Islet precursor cell (in vitro differentiated cells): ENCODE results near the gene RNF113B.

Experiments
- DNase-seq: peaks from one replicate; pipeline ENCODE4 v3.0.0-alpha.2; 2018

The RNF113B gene

GRCh38 chr13:98173431-98174152 lies 3.5 kb downstream of the RNF113B start:
- peak; percentile 89 for DNase-seq

DNA sequence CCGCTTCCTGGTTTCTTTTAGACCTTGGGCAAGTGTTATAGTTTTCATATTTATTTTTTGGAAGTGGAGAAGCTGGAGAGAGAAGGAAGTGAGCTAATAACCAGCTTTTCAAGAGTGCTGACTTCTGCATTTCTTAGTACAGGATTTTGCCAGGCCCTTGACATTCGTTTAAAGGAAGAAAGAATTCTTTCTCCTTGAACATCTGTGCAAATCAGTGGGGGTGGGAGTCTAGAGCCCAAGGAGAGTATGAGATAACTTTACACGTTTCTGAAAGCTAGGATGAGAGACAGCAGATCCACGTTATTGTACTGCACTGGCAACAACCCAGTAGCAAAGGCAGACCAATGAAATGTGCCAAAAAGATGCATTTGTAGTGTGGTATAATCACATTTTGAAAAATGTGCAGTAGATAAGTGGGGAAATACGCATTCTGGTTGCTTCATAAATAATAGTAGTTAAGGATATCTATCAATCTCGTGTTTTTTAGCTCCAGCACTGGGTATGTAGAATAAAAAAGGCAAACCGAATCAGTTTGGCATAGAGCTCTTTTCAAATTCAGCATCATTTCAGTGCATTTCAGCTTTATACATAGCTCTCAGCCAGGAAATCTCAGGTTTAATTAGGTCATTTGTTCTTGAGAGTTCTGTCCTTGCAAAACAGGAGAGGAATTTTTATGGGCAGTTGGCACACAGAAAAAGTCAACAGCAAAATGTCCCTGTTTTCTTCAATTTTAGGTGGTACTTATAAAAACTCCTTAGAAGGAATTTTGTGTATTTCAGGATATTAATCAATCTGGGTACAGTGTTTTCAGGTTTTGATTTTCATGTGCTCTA lies 4.3 kb downstream of the RNF113B start:
- DNase-seq, result no peak

DNA sequence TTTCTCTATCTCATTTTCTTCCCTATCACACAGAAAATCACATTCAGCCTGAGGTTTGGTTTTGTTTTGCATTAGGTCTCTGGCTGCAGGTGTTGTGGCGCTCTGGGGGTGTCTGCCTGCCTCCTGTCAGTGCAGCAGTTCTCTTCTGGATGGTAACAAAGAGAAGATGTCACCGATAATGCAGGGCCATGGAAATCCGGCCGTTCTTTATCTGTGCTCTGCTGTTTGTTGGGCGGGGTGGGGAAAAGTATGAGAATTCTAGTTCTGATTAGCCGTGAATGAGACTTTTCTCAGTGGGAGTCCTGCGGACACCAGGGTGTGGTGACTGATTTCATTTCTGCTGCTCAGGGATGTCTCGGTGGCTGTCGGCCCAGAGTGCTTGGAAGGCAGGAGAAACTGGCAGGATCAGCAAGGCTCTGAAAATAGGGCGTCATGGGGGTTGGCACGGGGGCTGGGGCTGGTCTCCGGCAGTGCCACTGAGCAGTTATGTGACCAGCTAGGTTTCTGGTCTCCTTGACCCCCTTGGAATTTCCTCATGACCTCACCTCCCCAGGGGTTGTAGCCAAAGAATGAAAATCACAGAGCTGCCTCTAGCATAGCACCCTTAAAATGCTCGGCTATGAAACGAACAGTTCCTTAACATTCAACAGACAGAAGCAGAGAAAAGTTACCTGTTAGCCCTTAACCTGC lies 5.0 kb downstream of the RNF113B start:
- DNase-seq, result peak; percentile 64

GRCh38 chr13:98169331-98169730 lies 7.7 kb downstream of the RNF113B start:
- DNase-seq, result no peak

- DNase-seq, result no peak
Measured at GRCh38 chr13:98162935-98163334, 14.1 kb downstream of the RNF113B start.

- no peak for DNase-seq
Measured at GRCh38 chr13:98158172-98158899, 18.7 kb downstream of the RNF113B start.

- no peak for DNase-seq
Measured at GRCh38 chr13:98157609-98158008, 19.5 kb downstream of the RNF113B start.

DNA sequence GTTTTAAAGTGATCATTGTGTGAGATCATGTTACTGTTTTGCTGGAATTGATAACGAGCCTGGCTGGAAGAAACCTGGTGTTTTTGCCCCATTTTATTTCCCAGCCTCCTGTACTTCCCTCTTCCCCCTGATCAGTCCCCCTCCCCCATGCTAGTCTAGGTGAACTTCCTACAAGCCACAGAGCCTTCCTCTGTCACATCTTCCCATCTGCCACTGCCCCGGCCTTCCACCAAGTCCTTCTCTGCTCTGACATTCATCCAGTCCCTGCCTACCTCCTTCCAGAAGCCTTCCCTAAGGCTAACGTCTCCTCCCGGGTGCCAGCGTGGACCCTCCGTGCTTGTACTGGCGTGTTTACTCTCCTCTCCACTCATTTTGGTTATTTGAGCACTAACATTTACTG lies 19.9 kb downstream of the RNF113B start:
- DNase-seq, result no peak

DNA sequence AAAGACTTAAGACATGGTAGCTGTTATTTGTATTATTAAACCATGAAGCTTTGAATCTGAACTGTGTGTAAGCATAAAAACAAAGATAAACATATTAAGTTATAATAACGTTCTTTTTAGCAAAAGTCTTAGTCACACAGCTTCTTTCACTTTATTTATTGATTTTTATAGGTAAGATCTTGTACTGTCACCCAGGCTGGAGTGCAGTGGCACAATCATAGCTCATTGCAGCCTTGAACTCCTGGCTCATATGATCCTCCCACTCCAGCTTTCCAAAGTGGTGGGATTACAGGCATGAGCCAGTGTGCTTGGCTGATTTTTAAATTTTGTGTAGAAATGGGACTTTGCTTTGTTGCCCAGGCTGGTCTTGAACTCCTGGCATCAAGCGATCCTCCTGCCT lies 20.8 kb downstream of the RNF113B start:
- DNase-seq, result no peak

DNA sequence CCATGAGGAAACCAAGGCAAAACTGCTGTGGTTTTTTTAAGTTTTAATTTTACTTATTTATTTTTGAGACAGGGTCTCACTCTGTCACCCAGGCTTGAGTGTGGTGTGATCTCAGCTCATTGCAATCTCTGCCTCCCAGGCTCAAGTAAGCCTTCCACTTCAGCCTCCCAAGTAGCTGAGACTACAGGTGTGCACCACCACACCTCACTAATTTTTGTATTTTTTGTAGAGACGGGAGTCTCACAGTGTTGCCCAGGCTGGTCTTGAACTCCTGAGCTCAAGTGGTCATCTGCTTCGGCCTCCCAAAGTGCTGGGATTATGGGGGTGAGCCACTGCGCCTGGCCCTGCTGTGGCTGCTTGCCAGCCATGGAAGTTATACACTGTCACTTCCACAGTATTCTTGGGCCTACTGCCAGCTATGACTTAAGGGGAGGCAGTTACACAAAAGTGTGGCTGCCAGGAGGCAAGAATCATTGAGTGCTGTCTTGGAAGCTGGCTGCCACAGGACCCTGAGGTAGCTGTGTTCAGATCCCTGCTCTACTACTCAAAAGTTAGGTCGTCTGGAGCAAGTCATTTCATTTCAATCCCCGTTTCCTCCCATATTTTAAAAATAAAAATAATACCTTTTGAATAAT lies 21.5 kb downstream of the RNF113B start:
- no peak for DNase-seq

DNA sequence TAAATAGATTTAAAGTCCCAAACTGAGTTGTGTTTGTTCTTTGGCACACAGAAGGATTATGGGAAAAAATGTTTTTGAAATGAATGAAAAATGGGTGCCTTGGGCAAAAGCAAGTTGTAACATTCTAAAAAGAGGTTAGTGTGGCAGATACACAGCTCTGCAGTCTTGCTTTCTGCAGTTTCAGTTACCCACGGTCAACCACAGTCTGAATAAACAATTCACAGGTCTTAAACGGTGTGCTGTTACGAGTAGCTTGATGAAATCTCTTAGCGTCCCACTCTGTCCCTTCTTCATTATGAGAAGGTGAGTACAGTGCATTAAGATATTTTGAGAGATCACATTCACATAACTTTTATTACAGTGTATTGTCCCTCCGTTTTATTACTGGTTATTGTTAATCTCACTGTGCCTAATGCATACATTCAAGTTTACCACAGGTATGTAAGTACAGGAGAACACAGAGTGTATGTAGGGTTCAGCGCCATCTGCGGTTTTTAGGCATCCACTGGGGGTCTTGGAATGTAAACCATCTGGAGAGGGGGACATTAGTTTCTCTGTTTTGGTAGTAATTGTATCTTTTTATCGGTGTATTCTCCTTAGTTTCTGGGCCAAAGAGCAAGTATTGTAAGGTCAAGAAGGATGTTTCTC lies 26.1 kb downstream of the RNF113B start:
- no peak for DNase-seq

- DNase-seq, result no peak
Measured at GRCh38 chr13:98147521-98147920, 29.5 kb downstream of the RNF113B start.

DNA sequence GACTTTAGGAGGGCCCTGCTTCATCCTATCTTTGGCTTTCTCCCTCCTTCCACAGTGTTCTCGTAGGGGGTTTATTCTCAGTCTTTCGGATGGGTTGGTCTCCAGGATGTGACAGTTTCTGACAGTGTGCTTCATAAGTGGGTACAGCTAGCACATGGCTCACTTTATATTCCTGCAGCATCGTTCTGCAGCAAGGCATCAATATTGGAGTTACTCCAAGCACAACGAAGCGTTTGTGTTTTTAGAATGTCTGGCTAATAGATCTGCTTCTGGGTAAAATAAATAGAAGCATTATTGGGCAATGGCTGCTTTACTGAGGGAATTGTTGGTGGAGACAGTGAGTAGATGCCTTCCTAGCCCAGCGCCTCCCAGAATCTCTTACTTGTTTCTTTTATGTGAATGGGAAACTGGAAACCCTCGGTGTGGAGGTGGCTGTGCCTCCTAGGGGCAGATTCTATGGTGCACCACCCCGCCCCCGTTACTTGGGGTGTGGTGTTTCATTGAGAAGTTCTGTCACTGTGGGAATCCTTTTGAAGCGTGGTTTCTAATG lies 32.2 kb downstream of the RNF113B start:
- peak; percentile 67 for DNase-seq

DNA sequence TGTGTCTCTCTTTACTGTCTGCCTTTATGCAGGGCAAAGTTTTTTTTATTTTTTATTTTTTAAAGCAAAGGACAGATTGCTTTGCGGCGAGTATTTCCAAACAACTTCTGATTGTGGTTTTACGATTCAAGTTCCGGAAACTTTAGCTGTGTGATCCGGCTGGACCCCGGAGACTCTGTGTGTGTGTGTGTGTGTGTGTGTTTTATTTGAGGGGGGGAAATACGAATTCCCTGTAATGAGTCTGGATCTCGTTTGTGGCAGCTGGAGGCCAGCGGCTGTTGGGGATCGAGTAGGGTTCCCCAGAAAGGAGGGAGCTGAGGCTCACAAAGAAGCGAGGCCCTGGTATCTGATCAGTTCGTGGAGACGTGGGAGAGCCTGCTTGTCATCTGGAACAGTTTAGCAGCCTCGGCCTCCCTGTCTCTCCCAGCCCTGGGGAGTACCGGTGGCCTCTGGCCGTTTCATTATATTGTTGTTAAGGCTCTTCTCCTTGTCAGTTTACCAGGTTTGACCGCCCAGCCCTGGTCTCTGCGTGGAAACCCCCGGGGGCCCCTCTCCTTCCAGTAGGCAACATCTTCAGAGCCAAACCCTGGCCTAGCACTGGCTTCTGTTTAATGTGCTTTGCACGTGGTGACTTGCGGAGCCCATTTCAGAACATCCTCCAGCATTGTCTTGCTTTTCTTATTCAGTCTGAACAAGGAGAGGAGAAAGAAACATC lies 32.9 kb downstream of the RNF113B start:
- DNase-seq, result peak; percentile 59

DNA sequence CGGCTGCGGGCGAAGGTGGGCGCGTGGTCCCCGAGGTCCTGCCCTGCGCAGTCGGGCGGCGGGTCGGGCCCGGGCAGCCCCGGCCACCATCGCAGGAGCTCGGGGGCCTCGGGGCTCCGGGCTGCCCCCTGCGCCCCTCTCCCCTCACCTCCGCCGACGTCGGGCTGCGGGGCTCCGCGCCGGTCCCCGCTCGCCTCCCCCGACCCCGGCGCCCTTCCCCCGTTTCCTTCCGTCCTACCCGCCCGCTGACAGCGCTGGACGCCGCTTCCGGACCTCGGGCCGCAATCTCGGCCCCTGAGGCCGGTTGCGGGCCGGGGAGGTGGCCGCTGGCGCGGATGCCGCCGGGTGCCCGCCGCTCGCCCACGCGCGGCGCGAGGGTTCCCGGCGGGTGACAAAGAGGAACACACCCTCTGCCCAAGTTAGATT lies 33.5 kb downstream of the RNF113B start:
- no peak for DNase-seq

DNA sequence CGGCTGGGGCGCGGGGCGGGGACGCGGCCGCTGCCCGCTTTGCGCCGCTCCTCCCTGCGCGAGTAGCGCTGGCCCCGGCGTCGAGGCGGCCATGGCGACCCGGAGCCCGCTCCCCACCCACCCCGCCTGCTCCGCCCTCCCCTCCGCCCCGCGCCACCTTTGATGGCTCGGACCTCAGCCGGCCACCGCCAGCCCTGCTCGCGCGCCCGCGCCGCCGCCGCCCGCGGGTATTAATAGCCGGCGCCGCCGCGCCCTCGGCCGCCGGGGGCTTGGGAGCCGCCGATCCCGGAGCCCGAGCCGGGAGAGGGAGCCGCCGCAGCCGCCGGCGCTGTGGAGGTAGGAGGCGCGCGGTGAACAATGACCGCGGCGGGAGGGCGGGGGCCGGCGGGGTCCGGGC lies 33.9 kb downstream of the RNF113B start:
- DNase-seq, result no peak

DNA sequence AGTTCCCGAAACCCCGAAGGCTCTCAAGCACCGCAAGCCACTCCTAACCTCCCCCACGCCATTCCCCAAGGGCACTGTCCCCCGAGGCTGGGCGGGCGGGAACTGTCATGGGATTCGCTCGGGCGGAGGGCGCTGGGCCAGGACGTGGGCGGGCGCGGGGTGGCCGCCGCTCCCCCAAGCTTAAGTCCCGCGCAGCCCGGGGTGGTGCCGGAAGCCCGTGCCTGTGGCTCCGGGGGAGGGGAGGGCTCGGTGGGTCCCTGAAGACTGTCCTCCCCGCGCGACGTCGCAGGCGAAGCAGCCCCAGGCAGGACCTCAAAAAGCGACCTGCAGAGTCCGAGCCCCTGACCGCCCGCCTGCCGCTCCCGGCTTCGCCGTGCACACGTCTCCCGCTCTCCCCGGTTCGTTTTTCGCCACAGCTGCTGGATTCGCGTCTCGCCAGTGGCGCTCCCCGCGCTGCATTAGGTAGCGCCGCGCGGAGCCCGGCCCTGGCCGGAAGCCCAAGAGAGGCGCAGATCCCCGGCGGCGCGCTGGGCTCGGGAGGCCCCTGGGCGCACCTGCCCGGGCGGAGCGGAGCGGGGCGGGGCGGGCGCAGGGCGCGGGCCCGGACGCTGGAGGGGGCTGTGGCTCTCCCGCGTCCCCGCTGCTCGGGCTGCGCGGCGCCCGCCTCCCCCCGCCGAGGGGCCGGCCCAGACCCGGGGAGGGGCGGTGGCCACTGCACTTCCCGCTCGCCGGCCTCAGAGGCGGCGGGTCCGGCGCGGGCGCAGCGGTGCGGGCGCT lies 34.5 kb downstream of the RNF113B start, which contains the start of gene FARP1:
Gene FARP1 (plus strand): TSS at position 715 of the 777 bp plus-strand sequence. CDS start 70,149 bp downstream, outside the sequence.
- peak; percentile 89 for DNase-seq

DNA sequence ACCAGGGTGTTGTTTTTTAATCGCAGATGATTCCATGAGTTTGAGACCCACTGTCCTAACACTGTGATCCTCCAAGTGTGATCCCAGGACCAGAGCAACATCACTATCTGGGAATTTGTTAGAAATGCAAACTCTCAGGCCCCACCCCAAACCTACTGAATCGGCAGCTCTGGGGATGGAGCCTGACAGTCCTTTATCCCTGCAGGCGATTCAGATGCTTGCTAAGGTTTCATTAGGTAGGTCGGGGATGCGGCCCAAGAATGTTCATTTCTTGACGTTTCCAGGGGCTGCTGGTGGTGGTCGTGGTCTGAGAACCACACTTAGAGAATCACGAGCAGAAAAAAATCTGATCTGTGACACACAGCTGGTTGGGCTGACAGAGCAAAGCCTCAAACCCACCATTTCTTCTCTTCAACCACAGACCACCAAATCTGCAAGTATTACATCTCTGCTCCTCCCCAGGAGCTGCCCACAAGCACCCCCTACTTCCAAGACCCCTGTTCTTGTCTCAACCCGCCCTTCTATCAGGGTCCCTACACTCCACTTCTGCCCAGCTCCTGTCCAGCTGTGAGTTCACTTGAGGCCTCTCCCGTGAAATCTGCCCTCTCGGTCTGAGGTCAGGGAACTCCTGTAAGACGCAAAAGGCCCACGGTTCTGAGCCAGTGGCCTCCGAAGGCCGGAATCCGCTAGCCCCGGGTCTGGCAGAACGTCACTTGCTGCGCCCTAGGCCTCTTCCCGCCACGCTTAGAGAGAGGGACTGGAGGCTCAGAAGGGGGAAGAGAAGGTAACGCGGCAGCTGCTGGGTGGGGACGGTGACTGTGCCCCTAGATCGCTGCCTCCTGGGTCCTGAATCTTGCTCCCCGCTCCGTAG lies 35.3 kb downstream of the RNF113B start:
- DNase-seq, result peak; percentile 67

GRCh38 chr13:98141091-98141490 lies 36.0 kb downstream of the RNF113B start:
- no peak for DNase-seq
